Nasal cavity respiratory epithelium epithelial cell of viscerocranial mucosa (primary cell): ENCODE data around the gene PNLIP. TPM values are rescaled to one million over a fixed set of nuclear protein-coding genes. Genes with fewer than 3 reads are reported as not detected.

Experiments
- total RNA-seq: library from RNA; depleted of rRNA; stranded (reverse); fragments of >200 nt; gene quantifications from 2 replicates; pipeline ENCODE4 v1.2.3, GENCODE V29; 2014

The PNLIP gene
- not detected in 2 replicates for total RNA-seq

DNA sequence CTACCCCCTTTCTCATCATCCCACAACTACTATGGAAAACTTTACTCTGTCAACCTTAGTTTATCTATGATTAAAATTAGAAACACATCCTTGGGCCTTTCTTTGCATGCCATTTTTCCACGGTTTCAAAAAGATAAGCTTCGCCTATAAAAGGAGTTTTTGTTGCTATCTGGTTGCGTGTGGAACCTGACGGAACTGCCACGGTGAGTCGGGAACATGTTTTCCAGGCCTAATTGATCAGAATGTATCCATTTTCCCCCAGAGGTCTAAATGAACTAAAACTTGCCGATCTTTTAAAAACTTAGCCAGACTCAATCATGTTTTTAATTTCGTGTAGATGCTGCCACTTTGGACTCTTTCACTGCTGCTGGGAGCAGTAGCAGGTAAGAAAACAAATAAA is at the start of gene PNLIP:
PNLIP (plus strand) TSS at position 176 of the 400 bp plus-strand sequence; CDS start at position 338, 162 bp downstream.

DNA sequence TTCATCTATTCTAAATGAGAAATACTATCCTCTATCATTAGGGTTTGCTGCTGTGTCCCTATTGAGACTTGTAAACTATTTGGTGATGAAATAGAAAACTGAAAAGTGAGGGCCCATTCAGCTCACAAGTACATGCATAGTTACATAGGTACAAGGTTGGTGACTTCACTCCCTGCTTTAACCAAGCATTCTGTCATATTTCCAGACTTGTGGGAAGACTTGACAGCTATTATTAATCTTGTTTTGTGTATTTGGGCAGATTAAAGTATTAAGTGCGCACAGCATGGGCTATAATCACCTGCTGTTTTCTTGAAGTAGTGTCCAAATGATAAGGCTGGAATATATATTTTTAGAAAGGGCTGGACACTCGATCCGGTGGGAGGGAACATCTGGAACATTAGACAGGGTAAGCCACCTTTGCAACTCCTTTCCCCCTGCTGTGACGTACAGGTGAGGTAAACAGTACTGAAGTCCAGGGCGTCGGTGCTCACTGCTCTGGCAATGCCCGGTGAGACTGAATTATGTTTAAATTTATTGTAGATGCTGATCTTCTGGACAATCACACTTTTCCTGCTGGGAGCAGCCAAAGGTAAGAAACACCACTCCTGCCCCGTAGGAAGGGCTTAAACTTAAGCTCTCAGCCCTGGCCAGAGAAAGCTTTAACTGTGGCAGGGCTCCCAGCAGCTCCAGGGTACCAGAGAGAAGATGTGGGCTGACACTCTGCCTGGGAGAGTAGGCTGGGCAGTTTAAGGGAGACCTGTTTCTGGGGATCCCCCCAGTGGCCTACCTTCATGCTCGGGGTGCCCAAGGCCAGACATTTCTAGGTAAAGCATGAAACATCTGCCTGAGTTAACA is 45.1 kb downstream of the PNLIP start, which contains the start of gene PNLIPRP1:
PNLIPRP1 (plus strand) TSS at position 370 of the 855 bp plus-strand sequence; CDS start at position 541, 171 bp downstream.

Other genes starting within 250 kb of the PNLIP start
- not detected in 2 replicates for gene CCDC172, start 221.5 kb upstream of the PNLIP start, total RNA-seq
- gene PNLIPRP3, start 118.1 kb upstream of the PNLIP start, total RNA-seq = 29.0 and 171 TPM in 2 replicates
- not detected in 2 replicates for gene PNLIPRP1, start 45.0 kb downstream of the PNLIP start, total RNA-seq
- not detected in 2 replicates for gene PNLIPRP2, start 75.0 kb downstream of the PNLIP start, total RNA-seq
- gene HSPA12A, start 196.6 kb downstream of the PNLIP start, total RNA-seq = 2.7 and 9.1 TPM in 2 replicates